OCI-LY1 (cell line): ENCODE data around the gene CALML5.

Experiments used
- CTCF ChIP-seq: fragments of 200-600 bp; sonication (generic), shearing (Covaris generic); IDR thresholded peaks from 2 replicates; pipeline ENCODE4 v1.5.1; 2017; ENCODE audit warnings: mild to moderate bottlenecking, antibody characterized with exemption, low read length, moderate library complexity, mixed read lengths
- EZH2 ChIP-seq: fragments of 200-600 bp; sonication (generic), shearing (Covaris generic); IDR thresholded peaks from 2 replicates; pipeline ENCODE4 v1.8.0; 2017; ENCODE audit warnings: borderline replicate concordance, mixed run types, mild to moderate bottlenecking, antibody characterized with exemption, low read length, moderate library complexity, mixed read lengths

GRCh38 chr10:5478694-5479305 is 20.6 kb downstream of the CALML5 start:
- TF ChIP-seq CTCF (no peak), EZH2 (no peak)
